A673 (cell line): ENCODE measurements around the gene ZNF365. TPM values are rescaled to one million over a fixed set of nuclear protein-coding genes. Genes with fewer than 3 reads are reported as not detected.
"Not testable (repeated sequence)": the region's sequence is repeated elsewhere in the genome, so short reads cannot be mapped to it uniquely, and the experiment has no call there.

ENCODE experiments used
- BruUV-seq: library from RNA; stranded (reverse); fragments of 400-500 nt; replicated peaks from 2 replicates; lab custom pipeline; 2021; lab: Mats Ljungman, UMichigan
- CTCF ChIA-PET: fragments of 300-600 bp; sonication (Branson Sonifier 250); formaldehyde crosslinking; loops from one replicate; lab custom pipeline; 2022; ENCODE audit warnings: antibody characterized with exemption; lab: Charles Lee
- POLR2A ChIA-PET: fragments of 300-600 bp; sonication (Branson Sonifier 250); formaldehyde crosslinking; loops from one replicate; lab custom pipeline; 2022; ENCODE audit warnings: antibody characterized with exemption; ENCODE audit not compliant: low non-redundant PET; lab: Charles Lee
- DNase-seq: peaks from one replicate; pipeline ENCODE4 v3.0.0-alpha.2; 2015; ENCODE audit warnings: low spot score
- H3K27ac ChIP-seq: fragments of 200-600 bp; sonication (generic); 2 replicates; pipeline ENCODE4 v1.5.1; 2016; ENCODE audit warnings: mixed run types, low read depth, mild to moderate bottlenecking, mixed read lengths, antibody characterized with exemption, low read length; ENCODE audit not compliant: poor library complexity, severe bottlenecking
- H3K27me3 ChIP-seq: fragments of 200-600 bp; sonication (generic); replicated peaks from 2 replicates; pipeline ENCODE4 v1.6.1; 2017; ENCODE audit warnings: mixed run types, low read depth, mild to moderate bottlenecking, mixed read lengths, antibody characterized with exemption, low read length; ENCODE audit not compliant: insufficient read depth, poor library complexity
- H3K36me3 ChIP-seq: fragments of 200-600 bp; sonication (generic); 2 replicates; pipeline ENCODE4 v1.6.1; 2016; ENCODE audit warnings: mixed run types, mild to moderate bottlenecking, mixed read lengths, antibody characterized with exemption, low read length; ENCODE audit not compliant: insufficient read depth, poor library complexity, severe bottlenecking
- H3K4me1 ChIP-seq: fragments of 200-600 bp; sonication (generic); 2 replicates; pipeline ENCODE4 v1.6.1; 2017; ENCODE audit warnings: mixed run types, mild to moderate bottlenecking, mixed read lengths, antibody characterized with exemption, low read length; ENCODE audit not compliant: insufficient read depth, poor library complexity, severe bottlenecking
- H3K4me3 ChIP-seq: fragments of 200-600 bp; sonication (generic); 2 replicates; pipeline ENCODE4 v1.5.1; 2016; ENCODE audit warnings: low read depth, mixed run types, mild to moderate bottlenecking, mixed read lengths, low read length; ENCODE audit not compliant: poor library complexity, severe bottlenecking
- H3K9me3 ChIP-seq: fragments of 200-600 bp; sonication (generic); 2 replicates; pipeline ENCODE4 v1.6.1; 2016; ENCODE audit warnings: mixed run types, low read depth, mild to moderate bottlenecking, mixed read lengths, antibody characterized with exemption, low read length; ENCODE audit not compliant: poor library complexity, severe bottlenecking
- EZH2 ChIP-seq: fragments of 200-600 bp; sonication (generic); IDR thresholded peaks from 2 replicates; pipeline ENCODE4 v1.6.1; 2017; ENCODE audit warnings: borderline replicate concordance, low read depth, mild to moderate bottlenecking, mixed read lengths, antibody characterized with exemption, low read length; ENCODE audit not compliant: poor library complexity, severe bottlenecking
- intact Hi-C: fragments of 100-400 bp; cut with micrococcal nuclease; formaldehyde crosslinking; loops from one replicate; pipeline ENCODE4 v1.10.0; 2022; ENCODE audit not compliant: unreplicated experiment
- total RNA-seq: library from RNA; stranded (reverse); gene quantifications from 2 replicates; pipeline ENCODE4 v1.2.3, GENCODE V29; 2021
- TF ChIP-seq, protein P1 (sequence below): fragments of 300-800, 200-600 bp; sonication (generic); conservative IDR thresholded peaks from 2 replicates; pipeline ENCODE4 v1.5.1; 2017; ENCODE audit warnings: low read depth, mild to moderate bottlenecking, antibody characterized with exemption, low read length, moderate library complexity, mixed read lengths

Gene ZNF365
- total RNA-seq, 1 experiment from 2014 or later: 0.56 TPM

DNA sequence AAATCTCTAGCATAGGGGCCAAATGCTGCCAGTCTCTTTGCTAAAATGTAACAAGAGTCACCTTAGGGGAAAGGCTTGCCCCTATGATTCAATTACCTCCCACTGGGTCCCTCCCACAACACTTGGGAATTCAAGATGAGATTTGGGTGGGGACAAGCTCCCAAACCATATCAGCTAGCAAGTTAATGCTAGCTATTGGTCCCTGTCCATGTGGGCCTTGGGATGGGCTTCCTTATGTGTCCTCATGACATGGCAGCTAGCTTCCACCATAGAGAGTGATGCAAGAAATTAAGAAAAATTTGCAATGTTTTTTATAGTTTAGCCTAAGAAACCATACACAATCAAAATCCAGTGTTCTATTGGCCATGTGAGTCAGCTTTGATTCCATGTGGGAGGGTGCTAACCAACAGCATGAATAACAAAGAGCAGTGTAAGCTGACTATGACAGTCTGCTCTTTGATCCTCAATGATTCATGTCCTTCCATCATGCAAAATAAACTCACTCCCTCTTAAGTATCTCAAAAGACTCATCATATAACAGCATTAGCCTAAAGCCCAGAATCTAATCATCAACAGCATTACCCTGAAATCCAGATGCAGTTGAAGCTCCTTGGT is 21.7 kb upstream of the ZNF365 start:
- TF ChIP-seq, protein P1, sequence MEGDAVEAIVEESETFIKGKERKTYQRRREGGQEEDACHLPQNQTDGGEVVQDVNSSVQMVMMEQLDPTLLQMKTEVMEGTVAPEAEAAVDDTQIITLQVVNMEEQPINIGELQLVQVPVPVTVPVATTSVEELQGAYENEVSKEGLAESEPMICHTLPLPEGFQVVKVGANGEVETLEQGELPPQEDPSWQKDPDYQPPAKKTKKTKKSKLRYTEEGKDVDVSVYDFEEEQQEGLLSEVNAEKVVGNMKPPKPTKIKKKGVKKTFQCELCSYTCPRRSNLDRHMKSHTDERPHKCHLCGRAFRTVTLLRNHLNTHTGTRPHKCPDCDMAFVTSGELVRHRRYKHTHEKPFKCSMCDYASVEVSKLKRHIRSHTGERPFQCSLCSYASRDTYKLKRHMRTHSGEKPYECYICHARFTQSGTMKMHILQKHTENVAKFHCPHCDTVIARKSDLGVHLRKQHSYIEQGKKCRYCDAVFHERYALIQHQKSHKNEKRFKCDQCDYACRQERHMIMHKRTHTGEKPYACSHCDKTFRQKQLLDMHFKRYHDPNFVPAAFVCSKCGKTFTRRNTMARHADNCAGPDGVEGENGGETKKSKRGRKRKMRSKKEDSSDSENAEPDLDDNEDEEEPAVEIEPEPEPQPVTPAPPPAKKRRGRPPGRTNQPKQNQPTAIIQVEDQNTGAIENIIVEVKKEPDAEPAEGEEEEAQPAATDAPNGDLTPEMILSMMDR: no peak
- no peak for TF ChIP-seq EZH2
- BruUV-seq: no TSS peak
- intact Hi-C loops: no loop called here
- no peaks in the 10 kb centered on the region for H3K27me3 ChIP-seq
- H3K4me3 ChIP-seq: no peak overlapping the region
- no peaks in the 10 kb centered on the region for H3K36me3 ChIP-seq
- no peaks in the 10 kb centered on the region for H3K9me3 ChIP-seq
- H3K4me1 ChIP-seq: no peaks in the 10 kb centered on the region
- ChIA-PET CTCF (no interaction called here), POLR2A (no interaction called here)
- no peak overlapping the region for H3K27ac ChIP-seq
- no peak for DNase-seq

DNA sequence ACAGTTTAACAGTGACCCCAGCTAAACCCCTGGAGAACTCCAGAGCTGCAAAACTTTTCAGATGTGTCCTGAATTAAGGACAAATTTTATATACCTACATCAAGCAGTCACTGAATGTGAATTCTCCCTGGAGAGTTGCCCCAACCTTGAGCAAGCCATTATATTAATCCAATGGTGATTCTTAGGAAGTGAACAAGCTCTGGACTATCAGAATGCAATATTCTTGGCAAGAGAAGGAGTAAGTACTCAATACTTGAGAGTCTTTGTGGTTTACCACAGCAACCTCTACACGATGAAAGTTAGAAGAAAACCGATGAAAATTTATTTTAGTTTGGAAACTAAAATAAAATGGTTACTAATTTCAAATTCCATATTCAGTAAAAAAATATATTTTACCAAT is 19.3 kb upstream of the ZNF365 start:
- CTCF ChIA-PET: no interaction called here
- H3K27ac ChIP-seq: no peak overlapping the region
- BruUV-seq: no TSS peak
- H3K4me3 ChIP-seq: no peak overlapping the region
- POLR2A ChIA-PET: no interaction called here
- DNase-seq: no peak
- no peaks in the 10 kb centered on the region for H3K36me3 ChIP-seq
- no peaks in the 10 kb centered on the region for H3K27me3 ChIP-seq
- TF ChIP-seq, protein P1: no peak
- TF ChIP-seq EZH2: no peak
- intact Hi-C loops: no loop called here
- H3K9me3 ChIP-seq: no peaks in the 10 kb centered on the region
- H3K4me1 ChIP-seq: no peaks in the 10 kb centered on the region

DNA sequence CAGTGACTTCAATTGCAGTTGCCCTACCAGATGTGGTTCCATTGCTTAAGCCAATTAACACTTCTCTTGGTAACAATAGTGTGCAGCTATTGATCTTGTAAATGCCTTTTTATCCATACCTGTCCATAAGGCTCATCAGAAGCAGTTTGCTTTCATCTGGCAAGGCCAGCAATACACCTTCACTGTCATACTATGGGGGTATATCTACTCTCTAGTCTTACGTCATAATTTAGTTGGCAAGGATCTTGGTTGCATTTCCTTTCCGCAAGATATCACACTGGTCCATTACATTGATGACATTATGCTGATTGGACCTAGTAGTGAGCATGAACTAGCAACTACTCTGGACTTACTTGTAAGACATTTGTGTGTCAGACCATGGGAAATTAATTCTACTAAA is 17.7 kb upstream of the ZNF365 start:
- H3K4me3 ChIP-seq: no peak overlapping the region
- BruUV-seq: no TSS peak
- no peaks in the 10 kb centered on the region for H3K9me3 ChIP-seq
- H3K4me1 ChIP-seq: no peaks in the 10 kb centered on the region
- CTCF ChIA-PET: no interaction called here
- H3K36me3 ChIP-seq: no peaks in the 10 kb centered on the region
- POLR2A ChIA-PET: no interaction called here
- no peak for TF ChIP-seq EZH2
- TF ChIP-seq, protein P1: no peak
- intact Hi-C loops: no loop called here
- no peak for DNase-seq
- no peak overlapping the region for H3K27ac ChIP-seq
- H3K27me3 ChIP-seq: no peaks in the 10 kb centered on the region

DNA sequence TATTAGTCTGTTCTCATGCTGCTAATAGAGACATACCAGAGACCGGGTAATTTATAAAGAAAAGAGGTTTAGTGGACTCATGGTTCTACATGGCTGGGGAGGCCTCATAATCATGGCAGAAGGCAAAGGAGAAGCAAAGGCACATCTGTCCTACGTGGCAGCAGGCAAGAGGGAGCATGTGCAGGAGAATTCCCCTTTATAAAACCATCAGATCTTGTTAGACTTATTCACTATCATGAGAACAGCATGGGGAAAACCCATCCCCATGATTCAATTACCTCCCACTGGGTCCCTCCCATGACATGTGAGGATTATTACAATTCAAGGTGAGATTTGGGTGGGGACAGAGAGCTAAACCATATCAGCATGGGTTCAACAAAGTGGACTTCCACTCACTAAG is 16.0 kb upstream of the ZNF365 start:
- H3K27me3 ChIP-seq, H3K4me3 ChIP-seq, H3K9me3 ChIP-seq, H3K4me1 ChIP-seq, POLR2A ChIA-PET, H3K27ac ChIP-seq, DNase-seq, H3K36me3 ChIP-seq, CTCF ChIA-PET, intact Hi-C loops, BruUV-seq: not testable (repeated sequence)
